OCI-LY3 (cell line): ENCODE data around the gene PNISR.

ENCODE experiments used
- CTCF ChIP-seq: fragments of 200-600, 300-600 bp; sonication (generic); IDR thresholded peaks from 2 replicates; pipeline ENCODE4 v1.5.1; 2014; ENCODE audit warnings: antibody characterized with exemption, low read length, low read depth
- EZH2phosphoT487 ChIP-seq: fragments of 200-600 bp; shearing (Covaris generic); IDR thresholded peaks from 2 replicates; pipeline ENCODE4 v1.6.1; 2018; ENCODE audit warnings: antibody characterized with exemption, mixed run types, low read depth

DNA sequence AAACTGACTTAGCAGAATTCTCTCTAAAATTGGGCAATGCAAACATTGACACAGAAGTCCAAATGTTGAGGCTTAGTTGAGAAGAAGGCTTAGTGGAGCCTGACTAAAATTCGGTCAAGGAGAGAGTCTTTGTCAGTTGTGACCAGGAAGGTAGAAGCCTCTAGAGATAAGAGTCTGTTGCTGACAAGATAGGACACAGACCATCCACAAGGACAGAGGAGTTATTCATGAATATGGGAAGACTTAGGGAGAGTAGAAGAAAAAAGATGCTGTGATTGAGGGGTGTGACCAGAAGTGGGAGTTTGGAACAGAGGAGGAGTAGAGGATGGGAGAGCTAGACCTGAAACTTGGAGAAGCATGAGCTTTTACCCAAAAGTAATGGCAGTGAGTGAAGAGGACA, 68.5 kb downstream of the PNISR start:
- TF ChIP-seq CTCF = no peak
- no peak for TF ChIP-seq EZH2phosphoT487
